COR-L47 (cell line): ENCODE data around the gene NHSL1.
A peak's percentile ranks its signal among the peaks of the same experiment; 100 is the strongest.

Experiments
- DNase-seq: peaks from one replicate; lab custom pipeline; 2025; lab: John Stamatoyannopoulos, UW

The NHSL1 gene

GRCh38 chr6:138499303-138500018 lies at the start of gene NHSL1:
NHSL1 (minus strand) TSS chr6:138499494; CDS start chr6:138499290, 204 bp downstream.
- DNase-seq, result no peak

GRCh38 chr6:138546733-138547185 lies 47.5 kb upstream of the NHSL1 start:
- DNase-seq, result peak; percentile 30

GRCh38 chr6:138545621-138545980 lies 46.3 kb upstream of the NHSL1 start:
- DNase-seq, result no peak

GRCh38 chr6:138544501-138544900 lies 45.2 kb upstream of the NHSL1 start:
- DNase-seq, result no peak

GRCh38 chr6:138543657-138544056 lies 44.4 kb upstream of the NHSL1 start:
- no peak for DNase-seq

- no peak for DNase-seq
Observed at GRCh38 chr6:138541823-138542481, 42.7 kb upstream of the NHSL1 start.

GRCh38 chr6:138540468-138540867 lies 41.2 kb upstream of the NHSL1 start:
- no peak for DNase-seq

- DNase-seq, result no peak
Observed at GRCh38 chr6:138539876-138540275, 40.6 kb upstream of the NHSL1 start.

GRCh38 chr6:138538390-138539031 lies 39.2 kb upstream of the NHSL1 start:
- no peak for DNase-seq

- no peak for DNase-seq
Observed at GRCh38 chr6:138537106-138537505, 37.8 kb upstream of the NHSL1 start.

- DNase-seq, result no peak
Observed at GRCh38 chr6:138535728-138536455, 36.6 kb upstream of the NHSL1 start.

GRCh38 chr6:138533667-138534066 lies 34.4 kb upstream of the NHSL1 start:
- no peak for DNase-seq

GRCh38 chr6:138531387-138531786 lies 32.1 kb upstream of the NHSL1 start:
- DNase-seq, result no peak

GRCh38 chr6:138529478-138529877 lies 30.2 kb upstream of the NHSL1 start:
- DNase-seq, result no peak

GRCh38 chr6:138528956-138529355 lies 29.7 kb upstream of the NHSL1 start:
- DNase-seq, result no peak

- no peak for DNase-seq
Observed at GRCh38 chr6:138528137-138528536, 28.8 kb upstream of the NHSL1 start.

- DNase-seq, result no peak
Observed at GRCh38 chr6:138527411-138528088, 28.3 kb upstream of the NHSL1 start.

GRCh38 chr6:138526822-138527235 lies 27.5 kb upstream of the NHSL1 start:
- DNase-seq, result no peak

GRCh38 chr6:138525355-138525754 lies 26.1 kb upstream of the NHSL1 start:
- no peak for DNase-seq

- no peak for DNase-seq
Observed at GRCh38 chr6:138524526-138524925, 25.2 kb upstream of the NHSL1 start.

- DNase-seq, result no peak
Observed at GRCh38 chr6:138523347-138524210, 24.3 kb upstream of the NHSL1 start.
